Endothelial cell (in vitro differentiated cells): Measurements from ENCODE around the gene PPME1. TPM values are rescaled to one million over a fixed set of nuclear protein-coding genes. Genes with fewer than 3 reads are reported as not detected.

Experiments used
- DNase-seq: peaks from one replicate; pipeline ENCODE4 v3.0.0; 2021; ENCODE audit warnings: low spot score
- H3K27ac Mint-ChIP-seq: one replicate; pipeline ENCODE4 v1.8.0; 2021; ENCODE audit warnings: mixed read lengths, inconsistent platforms; ENCODE audit not compliant: unreplicated experiment
- H3K27me3 Mint-ChIP-seq: one replicate; pipeline ENCODE4 v1.8.0; 2021; ENCODE audit warnings: mild to moderate bottlenecking, moderate library complexity, mixed read lengths, inconsistent platforms; ENCODE audit not compliant: unreplicated experiment
- H3K36me3 Mint-ChIP-seq: one replicate; pipeline ENCODE4 v1.8.0; 2021; ENCODE audit warnings: mild to moderate bottlenecking, low read depth, mixed read lengths, inconsistent platforms; ENCODE audit not compliant: unreplicated experiment
- H3K4me1 Mint-ChIP-seq: one replicate; pipeline ENCODE4 v1.8.0; 2021; ENCODE audit warnings: mild to moderate bottlenecking, mixed read lengths, inconsistent platforms; ENCODE audit not compliant: unreplicated experiment
- H3K4me3 Mint-ChIP-seq: one replicate; pipeline ENCODE4 v1.8.0; 2021; ENCODE audit warnings: mild to moderate bottlenecking, mixed read lengths, inconsistent platforms; ENCODE audit not compliant: unreplicated experiment
- H3K9me3 Mint-ChIP-seq: one replicate; pipeline ENCODE4 v1.8.0; 2021; ENCODE audit warnings: mixed read lengths, inconsistent platforms; ENCODE audit not compliant: unreplicated experiment
- CTCF ChIP-seq: fragments of 200-600 bp; sonication (generic); IDR thresholded peaks from one replicate; pipeline ENCODE4 v1.5.0; 2021; ENCODE audit warnings: antibody characterized with exemption; ENCODE audit not compliant: unreplicated experiment
- total RNA-seq: library from RNA; stranded (reverse); fragmentation: NEBNext Ultra II Directional; extraction: Animal tissue kit (Norgen Biotek cat#: 25700); gene quantifications from one replicate; pipeline ENCODE4 v1.2.1, GENCODE V29; 2021; ENCODE audit not compliant: unreplicated experiment

PPME1 gene
- total RNA-seq, 1 donor from 2014 or later: 27.2 TPM

GRCh38 chr11:74276581-74276980 lies 105.5 kb downstream of the PPME1 start:
- Mint-ChIP-seq H3K4me3 (no peak overlapping the region), H3K36me3 (peaks cover 4% of the 10 kb centered on the region), H3K27ac (no peak overlapping the region), H3K9me3 (no peaks in the 10 kb centered on the region), H3K27me3 (no peaks in the 10 kb centered on the region), H3K4me1 (no peaks in the 10 kb centered on the region)
- no peak for DNase-seq
- no peak for TF ChIP-seq CTCF

DNA sequence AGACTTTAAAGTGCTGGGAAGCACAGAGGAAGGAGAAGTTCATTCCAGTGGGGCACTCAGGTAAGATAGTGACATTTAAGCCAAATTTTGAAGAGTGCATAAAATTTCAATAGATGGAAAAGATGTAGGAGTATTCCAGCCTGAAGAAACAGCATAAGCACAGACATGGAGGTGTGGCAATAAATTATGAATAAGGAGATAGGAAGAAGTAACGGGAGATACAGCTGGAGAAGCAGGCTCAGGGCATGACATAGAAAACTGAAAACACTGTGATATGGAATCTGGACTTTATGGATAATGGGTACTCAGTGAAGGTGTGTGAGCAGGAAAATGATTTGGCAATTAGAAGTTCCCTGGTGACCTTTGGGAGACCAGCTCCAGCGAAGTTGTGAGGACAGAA lies 107.0 kb downstream of the PPME1 start:
- H3K36me3 Mint-ChIP-seq: peaks cover 4% of the 10 kb centered on the region
- no peak for DNase-seq
- no peaks in the 10 kb centered on the region for H3K4me1 Mint-ChIP-seq
- no peaks in the 10 kb centered on the region for H3K9me3 Mint-ChIP-seq
- no peak for TF ChIP-seq CTCF
- no peaks in the 10 kb centered on the region for H3K27me3 Mint-ChIP-seq
- H3K27ac Mint-ChIP-seq: no peak overlapping the region
- H3K4me3 Mint-ChIP-seq: no peak overlapping the region

DNA sequence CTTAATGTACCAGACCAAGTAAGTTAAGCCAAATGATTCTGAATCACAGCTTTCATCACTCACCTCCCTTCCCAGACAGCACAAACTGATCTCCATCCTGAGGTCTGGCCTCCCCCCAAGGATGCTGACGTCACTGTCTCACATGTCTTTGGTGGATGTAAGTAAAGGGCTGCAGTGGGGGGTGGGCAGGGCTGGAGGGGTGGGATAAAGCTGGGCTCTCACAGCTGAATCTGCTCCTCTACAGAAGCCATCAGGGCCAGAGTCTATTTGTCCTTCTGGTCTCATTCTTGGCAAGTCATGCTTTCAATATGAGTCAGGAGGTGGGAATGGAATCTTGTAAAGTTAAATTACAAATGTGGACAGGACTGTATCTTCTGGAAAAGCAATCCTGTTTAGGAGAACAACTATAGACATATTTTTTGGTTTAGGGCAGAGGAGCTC lies 107.7 kb downstream of the PPME1 start:
- no peak overlapping the region for H3K27ac Mint-ChIP-seq
- H3K4me3 Mint-ChIP-seq: no peak overlapping the region
- no peaks in the 10 kb centered on the region for H3K27me3 Mint-ChIP-seq
- peaks cover 4% of the 10 kb centered on the region for H3K36me3 Mint-ChIP-seq
- TF ChIP-seq CTCF: no peak
- DNase-seq: no peak
- H3K9me3 Mint-ChIP-seq: no peaks in the 10 kb centered on the region
- no peaks in the 10 kb centered on the region for H3K4me1 Mint-ChIP-seq

- no peak overlapping the region for H3K27ac Mint-ChIP-seq
- no peaks in the 10 kb centered on the region for H3K27me3 Mint-ChIP-seq
- H3K4me1 Mint-ChIP-seq: no peaks in the 10 kb centered on the region
- no peak for DNase-seq
- TF ChIP-seq CTCF: no peak
- H3K36me3 Mint-ChIP-seq: peaks cover 4% of the 10 kb centered on the region
- H3K9me3 Mint-ChIP-seq: no peaks in the 10 kb centered on the region
- H3K4me3 Mint-ChIP-seq: no peak overlapping the region
Measured at GRCh38 chr11:74279256-74279655, 108.2 kb downstream of the PPME1 start.

GRCh38 chr11:74280494-74280893 lies 109.4 kb downstream of the PPME1 start:
- no peak overlapping the region for H3K4me3 Mint-ChIP-seq
- no peak overlapping the region for H3K27ac Mint-ChIP-seq
- no peak for TF ChIP-seq CTCF
- H3K27me3 Mint-ChIP-seq: no peaks in the 10 kb centered on the region
- H3K4me1 Mint-ChIP-seq: no peaks in the 10 kb centered on the region
- peaks cover 4% of the 10 kb centered on the region for H3K36me3 Mint-ChIP-seq
- no peaks in the 10 kb centered on the region for H3K9me3 Mint-ChIP-seq
- DNase-seq: no peak
